H1 (cell line): ENCODE results near the gene TFCP2L1. TPM values are rescaled to one million over a fixed set of nuclear protein-coding genes. Genes with fewer than 3 reads are reported as not detected.

Experiments
- CTCF ChIA-PET: fragments of 300-600 bp; sonication (Branson Sonifier 250); formaldehyde crosslinking; loops from one replicate; lab custom pipeline; 2021; ENCODE audit not compliant: partially characterized antibody; lab: Charles Lee
- POLR2A ChIA-PET: fragments of 300-600 bp; sonication (Branson Sonifier 250); formaldehyde crosslinking; loops from one replicate; lab custom pipeline; 2021; ENCODE audit warnings: inconsistent platforms; ENCODE audit not compliant: partially characterized antibody; lab: Charles Lee
- DNase-seq, 2 experiments: peaks; one replicate each; pipeline versions ENCODE4 v3.0.0 to v3.0.0-alpha.2; 2010 to 2022; ENCODE audit warnings: low spot score in 2 of 2, low read depth in 1 of 2, mixed read lengths in 1 of 2
- FAIRE-seq: peaks from 2 replicates; lab custom pipeline; 2011; peaks lifted over from hg19 to GRCh38; lab: Jason Lieb, UNC
- H2AFZ ChIP-seq: 2 replicates; pipeline ENCODE4 v1.8.1; 2012; ENCODE audit warnings: low read length, inconsistent platforms
- H2AK5ac ChIP-seq: 2 replicates; pipeline ENCODE4 v1.6.1; 2013; ENCODE audit warnings: low read depth, low read length
- H2BK120ac ChIP-seq: replicated peaks from 2 replicates; pipeline ENCODE3; 2013; ENCODE audit warnings: low read depth, low read length, inconsistent platforms
- H2BK12ac ChIP-seq: 2 replicates; pipeline ENCODE4 v1.6.1; 2013; ENCODE audit warnings: low read depth, low read length
- H2BK15ac ChIP-seq: 2 replicates; pipeline ENCODE4 v1.6.1; 2013; ENCODE audit warnings: low read length
- H2BK20ac ChIP-seq: 2 replicates; pipeline ENCODE4 v1.6.1; 2013; ENCODE audit warnings: low read length
- H2BK5ac ChIP-seq: 2 replicates; pipeline ENCODE4 v1.6.1; 2013; ENCODE audit warnings: low read depth, low read length
- H3K14ac ChIP-seq: 2 replicates; pipeline ENCODE4 v1.6.1; 2013; ENCODE audit warnings: inconsistent platforms; ENCODE audit not compliant: insufficient read length
- H3K18ac ChIP-seq: 2 replicates; pipeline ENCODE4 v1.6.1; 2013; ENCODE audit warnings: low read length; ENCODE audit errors: extremely low read depth
- H3K23ac ChIP-seq: 2 replicates; pipeline ENCODE4 v1.6.1; 2013; ENCODE audit warnings: inconsistent platforms; ENCODE audit not compliant: insufficient read length
- H3K23me2 ChIP-seq: 2 replicates; pipeline ENCODE4 v1.6.1; 2013; ENCODE audit warnings: low read depth, low read length
- H3K27ac ChIP-seq: 2 replicates; pipeline ENCODE4 v1.6.1; 2011; ENCODE audit warnings: low read depth, low read length, inconsistent platforms
- H3K27me3 ChIP-seq, 4 experiments: replicated peaks in 1 of 4; 1 replicate in 1 of 4; 2 replicates in 3 of 4; pipeline versions ENCODE4 v1.6.1 to v1.8.1; 2011 to 2013; ENCODE audit warnings: low read length in 3 of 4, mild to moderate bottlenecking in 3 of 4, inconsistent platforms in 2 of 4, mixed read lengths in 2 of 4, moderate library complexity in 1 of 4; ENCODE audit not compliant: control insufficient read depth in 3 of 4, insufficient read depth in 3 of 4; ENCODE audit errors: extremely low read depth in 1 of 4
- H3K36me3 ChIP-seq, 4 experiments: 2 replicates each; pipeline versions ENCODE4 v1.6.1 to v1.8.1; 2011 to 2013; ENCODE audit warnings: mild to moderate bottlenecking in 4 of 4, low read length in 3 of 4, moderate library complexity in 2 of 4, control low read depth in 1 of 4, inconsistent platforms in 1 of 4; ENCODE audit not compliant: insufficient read depth in 4 of 4, control insufficient read depth in 2 of 4
- H3K4ac ChIP-seq: replicated peaks from 2 replicates; pipeline ENCODE3; 2013; ENCODE audit warnings: low read length, low read depth, mixed read lengths, inconsistent platforms; ENCODE audit not compliant: insufficient read length
- H3K4me1 ChIP-seq, 4 experiments: replicated peaks in 1 of 4; 1 replicate in 1 of 4; 2 replicates in 3 of 4; pipeline versions ENCODE4 v1.6.1 to v1.8.1; 2011 to 2013; ENCODE audit warnings: low read length in 3 of 4, inconsistent platforms in 2 of 4, mixed read lengths in 1 of 4; ENCODE audit not compliant: insufficient read depth in 4 of 4, control insufficient read depth in 3 of 4
- H3K4me2 ChIP-seq, 2 experiments: 2 replicates each; pipeline versions ENCODE4 v1.6.1 to v1.8.1; 2011 to 2013; ENCODE audit warnings: low read depth in 2 of 2, low read length in 2 of 2, control low read depth in 1 of 2, inconsistent platforms in 1 of 2, mild to moderate bottlenecking in 1 of 2; ENCODE audit not compliant: insufficient read depth in 1 of 2
- H3K4me3 ChIP-seq, 4 experiments: fragments of 200-600, 300-600 bp in 1 of 4; sonication (generic), shearing (Covaris generic), sonication (Bioruptor Twin) in 1 of 4; 2 replicates each; pipeline versions ENCODE4 v1.5.1 to v1.8.1; 2011 to 2016; ENCODE audit warnings: low read length in 4 of 4, low read depth in 3 of 4, control low read depth in 2 of 4, inconsistent platforms in 2 of 4, mild to moderate bottlenecking in 2 of 4, mixed read lengths in 1 of 4, moderate library complexity in 1 of 4; ENCODE audit not compliant: insufficient read depth in 2 of 4; ENCODE audit errors: extremely low read depth in 1 of 4
- H3K56ac ChIP-seq: replicated peaks from 2 replicates; pipeline ENCODE3; 2013; ENCODE audit warnings: low read depth, mild to moderate bottlenecking, mixed read lengths, low read length, inconsistent platforms; ENCODE audit not compliant: insufficient read length
- H3K79me1 ChIP-seq: 2 replicates; pipeline ENCODE4 v1.6.1; 2013; ENCODE audit warnings: low read depth, low read length, control low read depth
- H3K79me2 ChIP-seq, 2 experiments: 2 replicates each; pipeline versions ENCODE4 v1.6.1 to v1.8.1; 2012 to 2013; ENCODE audit warnings: low read length in 2 of 2, mild to moderate bottlenecking in 2 of 2, inconsistent platforms in 1 of 2; ENCODE audit not compliant: insufficient read depth in 2 of 2, control insufficient read depth in 1 of 2
- H3K9ac ChIP-seq, 4 experiments: replicated peaks in 1 of 4; 1 replicate in 1 of 4; 2 replicates in 3 of 4; pipeline versions ENCODE4 v1.6.1 to v1.8.1; 2011 to 2013; ENCODE audit warnings: low read depth in 3 of 4, low read length in 3 of 4, control low read depth in 2 of 4, mild to moderate bottlenecking in 2 of 4, moderate library complexity in 2 of 4, inconsistent platforms in 1 of 4; ENCODE audit errors: extremely low read depth in 1 of 4
- H3K9me3 ChIP-seq, 2 experiments: 2 replicates each; pipeline versions ENCODE4 v1.6.1 to v1.8.1; 2012 to 2013; ENCODE audit warnings: mild to moderate bottlenecking in 2 of 2, moderate library complexity in 2 of 2, control low read depth in 1 of 2, inconsistent platforms in 1 of 2, low read depth in 1 of 2, low read length in 1 of 2, mixed read lengths in 1 of 2; ENCODE audit not compliant: insufficient read depth in 2 of 2
- H4K20me1 ChIP-seq, 2 experiments: replicated peaks in 1 of 2; 2 replicates each; pipeline versions ENCODE3 to v1.8.1; 2011 to 2013; ENCODE audit warnings: inconsistent platforms in 2 of 2, low read length in 2 of 2, mild to moderate bottlenecking in 1 of 2; ENCODE audit not compliant: insufficient read depth in 2 of 2, control insufficient read depth in 1 of 2
- H4K5ac ChIP-seq: 2 replicates; pipeline ENCODE4 v1.6.1; 2013; ENCODE audit warnings: low read length, low read depth, mixed read lengths, inconsistent platforms; ENCODE audit not compliant: insufficient read length
- H4K8ac ChIP-seq: 2 replicates; pipeline ENCODE4 v1.8.0; 2013; ENCODE audit warnings: mild to moderate bottlenecking, moderate library complexity, low read length, inconsistent platforms; ENCODE audit not compliant: insufficient read depth; ENCODE audit errors: extremely low read depth
- H4K91ac ChIP-seq: replicated peaks from 2 replicates; pipeline ENCODE3; 2013; ENCODE audit warnings: low read length, mixed read lengths, inconsistent platforms; ENCODE audit not compliant: insufficient read length
- BRCA1 ChIP-seq: IDR thresholded peaks from 2 replicates; pipeline ENCODE4 v1.6.1; 2012; ENCODE audit warnings: low read depth, low read length, improper control_type of control experiment
- EGR1 ChIP-seq: IDR thresholded peaks from 2 replicates; pipeline ENCODE4 v1.6.1; 2011; ENCODE audit warnings: low read depth, low read length, borderline replicate concordance
- JUN ChIP-seq: IDR thresholded peaks from 2 replicates; pipeline ENCODE4 v1.6.1; 2011; ENCODE audit warnings: low read depth, mild to moderate bottlenecking, improper control_type of control experiment, low read length
- MAFK ChIP-seq: IDR thresholded peaks from 2 replicates; pipeline ENCODE4 v1.6.1; 2012; ENCODE audit warnings: low read depth, mild to moderate bottlenecking, improper control_type of control experiment, low read length
- POU5F1 ChIP-seq: IDR thresholded peaks from 2 replicates; pipeline ENCODE4 v1.6.1; 2011; ENCODE audit warnings: low read depth, mild to moderate bottlenecking, low read length, moderate library complexity
- RNF2 ChIP-seq: fragments of 200-900, 300-1000 bp; sonication (generic); IDR thresholded peaks from 2 replicates; pipeline ENCODE4 v1.7.1; 2016; ENCODE audit warnings: borderline replicate concordance, low read depth, mild to moderate bottlenecking, antibody characterized with exemption, low read length; ENCODE audit not compliant: poor library complexity, severe bottlenecking; ENCODE audit errors: missing control alignments
- RXRA ChIP-seq: IDR thresholded peaks from 2 replicates; pipeline ENCODE4 v1.6.1; 2011; ENCODE audit warnings: low read depth, mild to moderate bottlenecking, low read length, moderate library complexity; ENCODE audit not compliant: insufficient read depth
- SAP30 ChIP-seq: fragments of 300-600 bp; sonication (generic); IDR thresholded peaks from 2 replicates; pipeline ENCODE4 v1.7.1; 2012; ENCODE audit warnings: low read length, moderate library complexity, mild to moderate bottlenecking, inconsistent platforms; ENCODE audit not compliant: insufficient read depth, insufficient replicate concordance
- SP4 ChIP-seq: IDR thresholded peaks from 2 replicates; pipeline ENCODE4 v1.6.1; 2012; ENCODE audit warnings: low read length, inconsistent platforms
- SRF ChIP-seq: IDR thresholded peaks from 2 replicates; pipeline ENCODE4 v1.6.1; 2011; ENCODE audit warnings: mild to moderate bottlenecking, low read depth, low read length, moderate library complexity
- TCF12 ChIP-seq: IDR thresholded peaks from 2 replicates; pipeline ENCODE4 v1.6.1; 2011; ENCODE audit warnings: low read depth, mild to moderate bottlenecking, low read length
- YY1 ChIP-seq: IDR thresholded peaks from 2 replicates; pipeline ENCODE4 v1.6.1; 2011; ENCODE audit warnings: low read depth, mild to moderate bottlenecking, low read length
- WGBS, 2 experiments: shearing (Covaris generic) in 1 of 2; methylation state at CpG; one replicate each; pipeline versions ENCODE4 v1.1.6 to v1.1.7; 2013 to 2015; ENCODE audit warnings: low lambda C conversion rate in 2 of 2, mixed read lengths in 2 of 2, inconsistent platforms in 1 of 2, low coverage in 1 of 2, missing lambda C conversion rate in 1 of 2; ENCODE audit not compliant: insufficient replicate concordance in 2 of 2, insufficient coverage in 1 of 2, insufficient read length in 1 of 2; ENCODE audit errors: extremely low coverage in 1 of 2, missing lambda C conversion rate in 1 of 2; 5-methylcytosine and 5-hydroxymethylcytosine counted together
- polyA plus RNA-seq, 7 experiments: library from polyadenylated mRNA; depleted of rRNA in 3 of 7; stranded (reverse) in 5 of 7; unstranded in 2 of 7; fragments of >200 nt in 5 of 7; fragments of 200-250 nt in 2 of 7; gene quantifications; 1 replicate in 5 of 7; 2 replicates in 1 of 7; 4 replicates in 1 of 7; pipeline versions ENCODE4 v1.2.1 to v1.2.3, GENCODE V29; 2011 to 2013; ENCODE audit warnings: missing spikeins in 2 of 7, mixed read lengths in 2 of 7
- total RNA-seq: library from RNA; stranded (reverse); fragmentation: NEBNext Ultra II Directional; extraction: Animal tissue kit (Norgen Biotek cat#: 25700); gene quantifications from 2 replicates; pipeline ENCODE4 v1.2.1, GENCODE V29; 2021

The TFCP2L1 gene
- total and polyA plus RNA-seq, 2 of the 8 experiments (the other 6 are each of a cell fraction or from before 2014, with no cell fraction given): 1.5 to 3.8 TPM

DNA sequence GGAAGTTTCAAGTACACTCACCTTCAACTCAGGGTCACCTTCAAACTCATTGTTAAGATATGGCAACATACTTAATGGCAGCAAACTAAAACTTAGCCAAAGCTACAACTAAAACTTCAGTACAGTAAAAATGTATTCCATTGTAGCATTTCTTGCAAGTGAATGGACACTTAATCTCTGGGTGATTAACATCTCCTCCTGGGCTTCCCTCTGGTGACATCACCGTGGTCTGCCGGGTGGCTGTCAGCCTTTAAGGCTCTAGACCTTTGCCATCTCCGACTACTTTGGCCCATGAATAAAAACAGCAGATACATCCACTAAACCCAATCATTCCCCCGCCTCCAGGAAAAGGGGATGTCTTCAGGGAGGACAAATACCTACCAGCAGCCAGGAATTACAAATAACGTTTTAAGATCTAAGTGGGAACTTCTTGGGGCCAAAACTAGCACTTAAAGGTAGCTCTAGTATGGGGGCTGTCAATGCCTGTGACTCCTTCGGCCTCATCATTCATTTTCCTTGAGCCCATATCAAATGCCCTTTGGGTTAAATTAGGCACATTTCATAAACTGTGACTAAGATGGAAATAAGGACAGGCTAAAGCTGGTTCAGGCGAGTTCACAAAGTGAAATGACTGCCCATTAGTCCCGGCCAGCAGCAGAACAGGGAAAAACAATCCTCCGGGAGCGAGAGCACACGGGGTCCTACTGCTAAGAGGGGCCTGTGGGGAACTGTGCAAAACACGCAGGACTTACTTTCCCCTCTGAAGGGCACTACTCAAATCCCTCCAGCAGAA, 1.1 kb downstream of the TFCP2L1 start:
- H4K91ac ChIP-seq: no peak overlapping the region
- DNase-seq (no peak), FAIRE-seq (peak; percentile 48)
- no peak overlapping the region for H3K56ac ChIP-seq
- 47% methylated on average over 12 of the region's 12 CpGs; no CpG with 5 or more reads in 1 of the 2 experiments for WGBS, 2 experiments
- peaks cover 7 to 37% (median 30%) of the 10 kb centered on the region in 4 experiments for H3K27me3 ChIP-seq
- POLR2A ChIA-PET: interaction anchor here (0.6 kb wide), 1 partner anchor 44 kb away, joined by 3 read pairs; no protein-coding TSS in a partner anchor
- no peaks in the 10 kb centered on the region for H3K36me3 ChIP-seq
- H2AK5ac ChIP-seq: no peak overlapping the region
- peaks cover 11% of the 10 kb centered on the region; the same call in 1 of the 2 replicates for H3K23me2 ChIP-seq
- no peak overlapping the region for H4K5ac ChIP-seq
- no peak overlapping the region for H3K14ac ChIP-seq
- H3K18ac ChIP-seq: no peak overlapping the region
- peaks cover 0 to 3% (median 0%) of the 10 kb centered on the region in 4 experiments; a peak in 1 of 7 replicates for H3K4me1 ChIP-seq
- no peak overlapping the region for H2BK15ac ChIP-seq
- peak overlapping the region; percentile 41; the same call in 1 of the 2 replicates for H4K8ac ChIP-seq
- no peak overlapping the region for H2BK12ac ChIP-seq
- H3K4me2 ChIP-seq: peak overlapping the region; percentile 61 to 87
- no peak overlapping the region; the same call in 1 of the 2 replicates for H2AFZ ChIP-seq
- no peak overlapping the region for H3K27ac ChIP-seq
- no peaks in the 10 kb centered on the region for H3K9me3 ChIP-seq
- H4K20me1 ChIP-seq: peaks cover 0 to 2% of the 10 kb centered on the region in 2 experiments
- H2BK120ac ChIP-seq: no peak overlapping the region
- no peak overlapping the region for H3K23ac ChIP-seq
- H3K4me3 ChIP-seq: peak overlapping the region; percentile 48 to 82 (median 48)
- H2BK5ac ChIP-seq: no peak overlapping the region
- H3K9ac ChIP-seq: no peak overlapping the region
- H2BK20ac ChIP-seq: no peak overlapping the region
- no peak overlapping the region for H3K4ac ChIP-seq
- no peaks in the 10 kb centered on the region for H3K79me2 ChIP-seq
- H3K79me1 ChIP-seq: no peaks in the 10 kb centered on the region
- CTCF ChIA-PET: interaction anchor here (0.7 to 1.6 kb wide), 4 partner anchors 14 to 152 kb away, joined by 3 to 5 read pairs (median 4); no protein-coding TSS in a partner anchor
- TF ChIP-seq JUN (no peak), RXRA (no peak), EGR1 (no peak), RNF2 (no peak), SAP30 (no peak), POU5F1 (no peak), YY1 (no peak), SRF (no peak), MAFK (no peak), TCF12 (no peak), BRCA1 (no peak), SP4 (no peak)
